ACC112 (cell line): ENCODE data around the gene SPSB1.

ENCODE experiments used
- H2AFZ ChIP-seq: fragments of 200-600 bp; sonication (generic); one replicate; pipeline ENCODE4 v1.6.0; 2017; ENCODE audit warnings: antibody characterized with exemption, low read length; ENCODE audit not compliant: unreplicated experiment
- H3K27ac ChIP-seq: fragments of 200-600 bp; sonication (generic); 2 replicates; pipeline ENCODE4 v1.5.1; 2014; ENCODE audit warnings: low read depth, mild to moderate bottlenecking, antibody characterized with exemption, low read length, moderate library complexity
- H3K27me3 ChIP-seq: fragments of 200-600 bp; sonication (generic); 2 replicates; pipeline ENCODE4 v1.6.1; 2014; ENCODE audit warnings: mild to moderate bottlenecking, antibody characterized with exemption, low read length, moderate library complexity, mixed read lengths; ENCODE audit not compliant: insufficient read depth
- H3K36me3 ChIP-seq: fragments of 200-600 bp; sonication (generic); 2 replicates; pipeline ENCODE4 v1.6.1; 2016; ENCODE audit warnings: mild to moderate bottlenecking, antibody characterized with exemption, low read length, moderate library complexity, mixed read lengths; ENCODE audit not compliant: insufficient read depth
- H3K4me1 ChIP-seq: fragments of 200-600 bp; sonication (generic); one replicate; pipeline ENCODE4 v1.6.1; 2016; ENCODE audit warnings: low read length, mixed read lengths; ENCODE audit not compliant: insufficient read depth, unreplicated experiment, control insufficient read depth
- H3K4me3 ChIP-seq: fragments of 200-600 bp; sonication (generic); 2 replicates; pipeline ENCODE4 v1.5.1; 2014; ENCODE audit warnings: mild to moderate bottlenecking, low read depth, low read length
- H3K79me2 ChIP-seq: fragments of 200-600 bp; sonication (generic); one replicate; pipeline ENCODE4 v1.6.0; 2016; ENCODE audit warnings: low read length; ENCODE audit not compliant: control insufficient read depth, unreplicated experiment, insufficient read depth

The SPSB1 gene

DNA sequence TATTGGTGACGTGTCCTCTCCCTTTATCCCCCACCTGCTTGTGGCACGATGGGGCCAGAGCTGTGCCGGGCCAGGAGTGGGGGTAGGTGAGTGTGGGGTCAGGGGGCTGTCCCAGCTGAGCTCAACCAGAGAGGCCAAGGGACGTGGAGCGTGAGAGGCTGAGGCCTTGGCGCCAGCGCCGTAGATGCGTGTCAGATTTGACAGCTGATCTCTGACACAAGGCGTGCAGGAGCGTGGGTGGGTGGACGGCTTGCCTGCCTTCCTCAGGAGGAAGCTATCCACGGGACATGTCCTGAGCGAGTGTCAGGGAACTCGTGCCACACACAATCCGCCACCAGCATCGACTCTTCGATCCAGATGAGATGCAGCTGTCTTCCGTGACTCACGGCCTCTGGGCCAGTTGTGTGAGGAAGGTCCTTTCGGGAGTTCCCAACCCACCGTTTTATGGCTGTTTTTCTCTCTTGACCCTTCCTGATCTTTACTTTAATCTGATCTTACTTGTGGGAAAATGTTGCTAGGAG, 56.7 kb downstream of the SPSB1 start:
- no peak overlapping the region for H3K4me3 ChIP-seq
- H3K27ac ChIP-seq = no peak overlapping the region
- H3K4me1 ChIP-seq = peaks cover 13% of the 10 kb centered on the region
- peaks cover 38% of the 10 kb centered on the region for H3K79me2 ChIP-seq
- H3K27me3 ChIP-seq = no peaks in the 10 kb centered on the region
- no peaks in the 10 kb centered on the region for H3K36me3 ChIP-seq
- H2AFZ ChIP-seq = no peak overlapping the region

DNA sequence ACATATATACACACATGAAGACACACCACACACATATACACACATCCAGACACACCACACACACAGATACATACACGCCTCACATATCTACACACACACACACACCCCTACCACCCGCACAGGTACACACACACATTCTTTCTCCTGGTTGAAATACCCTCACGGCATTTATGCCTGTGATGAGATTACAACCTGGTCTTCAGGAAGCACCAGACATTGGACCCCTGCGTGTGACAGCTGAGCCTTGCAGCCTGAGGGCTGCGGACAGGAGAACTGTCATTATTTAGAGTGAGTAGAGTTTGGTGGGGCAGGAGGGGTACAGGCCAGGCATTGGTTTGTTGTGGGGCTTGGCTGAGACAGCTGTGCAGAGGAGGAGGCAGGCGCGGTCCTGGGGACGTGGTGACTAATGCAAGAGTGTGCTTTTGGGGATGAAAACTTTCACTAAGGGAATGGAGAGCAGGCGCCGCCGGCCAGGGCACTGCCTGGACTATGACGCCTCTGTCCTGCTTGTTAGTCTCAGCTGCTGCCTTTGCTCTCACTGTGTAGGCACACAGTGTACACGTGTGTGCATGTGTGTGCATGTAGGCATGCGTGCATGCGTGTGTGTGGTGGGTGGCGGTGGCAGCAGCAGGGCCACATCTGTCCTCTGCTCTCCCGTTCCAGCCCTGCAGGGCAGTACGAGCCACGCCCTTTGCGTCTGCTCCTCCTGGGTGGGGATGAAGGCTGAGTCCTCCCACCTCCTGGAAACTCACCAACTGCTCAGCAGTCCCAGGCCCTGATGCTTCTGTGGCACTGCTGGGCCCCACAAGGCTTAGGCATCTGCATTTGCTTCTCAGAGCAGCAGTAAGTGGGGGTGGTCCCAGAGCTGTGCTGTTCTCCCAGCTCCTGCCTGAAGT, 57.6 kb downstream of the SPSB1 start:
- no peaks in the 10 kb centered on the region for H3K27me3 ChIP-seq
- H3K27ac ChIP-seq = no peak overlapping the region
- no peak overlapping the region for H2AFZ ChIP-seq
- H3K36me3 ChIP-seq = peaks cover under 1% of the 10 kb centered on the region; the same call in 1 of the 2 replicates
- H3K4me1 ChIP-seq = peaks cover 13% of the 10 kb centered on the region
- H3K4me3 ChIP-seq = 0 out of 2 replicates have a peak overlapping the region, but pooled peaks have one; percentile 14
- H3K79me2 ChIP-seq = peaks cover 37% of the 10 kb centered on the region

GRCh38 chr1:9350960-9351359, 58.3 kb downstream of the SPSB1 start:
- no peak overlapping the region for H3K27ac ChIP-seq
- peaks cover 32% of the 10 kb centered on the region for H3K79me2 ChIP-seq
- no peaks in the 10 kb centered on the region for H3K27me3 ChIP-seq
- H2AFZ ChIP-seq = no peak overlapping the region
- H3K4me3 ChIP-seq = no peak overlapping the region
- H3K4me1 ChIP-seq = peaks cover 13% of the 10 kb centered on the region
- H3K36me3 ChIP-seq = peaks cover 7% of the 10 kb centered on the region; the same call in 1 of the 2 replicates

GRCh38 chr1:9351654-9352271, 59.1 kb downstream of the SPSB1 start:
- no peaks in the 10 kb centered on the region for H3K27me3 ChIP-seq
- peaks cover 13% of the 10 kb centered on the region for H3K4me1 ChIP-seq
- peaks cover 12% of the 10 kb centered on the region; the same call in 1 of the 2 replicates for H3K36me3 ChIP-seq
- no peak overlapping the region for H3K4me3 ChIP-seq
- peaks cover 34% of the 10 kb centered on the region for H3K79me2 ChIP-seq
- no peak overlapping the region for H3K27ac ChIP-seq
- H2AFZ ChIP-seq = no peak overlapping the region

DNA sequence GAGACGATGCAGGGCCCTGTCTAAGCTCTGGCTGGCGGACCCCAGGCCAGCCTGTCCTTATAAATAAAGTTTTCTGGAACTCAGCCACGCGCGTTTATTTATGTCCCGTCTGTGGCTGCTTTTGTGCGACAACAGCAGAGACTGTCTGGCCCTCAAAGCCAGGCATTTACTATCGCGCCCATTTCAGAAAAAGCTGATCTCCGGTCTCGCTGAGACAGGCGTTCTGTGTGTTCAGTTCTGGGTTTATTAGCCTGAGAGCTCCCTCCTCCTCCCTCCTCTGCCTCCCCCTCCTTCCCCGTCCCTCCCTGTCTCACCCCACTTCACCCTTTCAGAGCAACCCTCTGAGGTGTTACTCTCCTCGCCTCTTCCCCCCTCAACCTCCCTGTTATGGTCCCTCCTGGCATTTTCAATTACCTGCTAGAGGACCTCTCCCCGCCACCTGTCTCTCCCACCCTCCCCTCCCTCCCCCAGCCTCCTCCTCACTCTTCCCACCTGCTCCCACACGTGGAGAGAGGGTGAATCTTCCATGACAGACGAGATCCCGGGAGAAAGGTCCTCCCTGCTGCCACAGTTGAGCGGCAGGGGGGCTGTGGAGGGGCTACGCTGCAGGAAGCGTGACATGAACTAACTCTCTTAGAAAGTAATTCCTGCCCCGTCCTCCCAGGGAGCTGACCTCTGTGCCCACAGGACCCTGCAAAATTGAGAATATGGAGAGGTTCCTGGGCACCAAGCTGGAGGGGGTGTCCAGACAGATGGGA, 59.9 kb downstream of the SPSB1 start:
- H3K27me3 ChIP-seq = no peaks in the 10 kb centered on the region
- no peak overlapping the region for H3K4me3 ChIP-seq
- H3K4me1 ChIP-seq = peaks cover 13% of the 10 kb centered on the region
- H3K79me2 ChIP-seq = peaks cover 31% of the 10 kb centered on the region
- H2AFZ ChIP-seq = no peak overlapping the region
- peaks cover 12% of the 10 kb centered on the region; the same call in 1 of the 2 replicates for H3K36me3 ChIP-seq
- H3K27ac ChIP-seq = no peak overlapping the region

DNA sequence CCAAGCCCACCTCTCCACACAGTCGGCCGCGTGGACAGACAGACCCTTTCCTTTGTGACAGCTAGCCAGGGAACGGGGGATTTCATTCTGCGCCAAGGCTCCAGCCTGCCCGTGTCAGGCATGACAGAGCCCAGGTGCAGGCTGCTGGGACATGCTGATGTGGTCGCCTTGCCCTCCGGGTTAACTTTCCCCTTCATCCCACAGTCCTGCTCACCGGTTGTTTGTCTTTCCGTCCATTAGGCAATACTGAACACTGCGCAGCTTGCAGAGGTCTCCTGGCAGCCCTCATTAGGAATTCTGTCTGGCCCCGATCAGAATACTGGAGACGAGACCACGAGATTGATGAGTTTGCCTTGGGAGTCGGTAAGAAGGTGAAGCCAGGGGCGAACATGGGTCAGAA, 62.8 kb downstream of the SPSB1 start:
- peaks cover 26% of the 10 kb centered on the region for H3K79me2 ChIP-seq
- no peak overlapping the region for H2AFZ ChIP-seq
- H3K27me3 ChIP-seq = no peaks in the 10 kb centered on the region
- H3K36me3 ChIP-seq = peaks cover 12% of the 10 kb centered on the region; the same call in 1 of the 2 replicates
- H3K4me3 ChIP-seq = no peak overlapping the region
- H3K4me1 ChIP-seq = peaks cover 4% of the 10 kb centered on the region
- no peak overlapping the region for H3K27ac ChIP-seq

GRCh38 chr1:9356021-9356420, 63.3 kb downstream of the SPSB1 start:
- Histone ChIP-seq H2AFZ (no peak overlapping the region), H3K36me3 (peaks cover 12% of the 10 kb centered on the region; the same call in 1 of the 2 replicates), H3K4me3 (no peak overlapping the region), H3K27me3 (no peaks in the 10 kb centered on the region), H3K4me1 (no peaks in the 10 kb centered on the region), H3K27ac (no peak overlapping the region), H3K79me2 (peaks cover 21% of the 10 kb centered on the region)

DNA sequence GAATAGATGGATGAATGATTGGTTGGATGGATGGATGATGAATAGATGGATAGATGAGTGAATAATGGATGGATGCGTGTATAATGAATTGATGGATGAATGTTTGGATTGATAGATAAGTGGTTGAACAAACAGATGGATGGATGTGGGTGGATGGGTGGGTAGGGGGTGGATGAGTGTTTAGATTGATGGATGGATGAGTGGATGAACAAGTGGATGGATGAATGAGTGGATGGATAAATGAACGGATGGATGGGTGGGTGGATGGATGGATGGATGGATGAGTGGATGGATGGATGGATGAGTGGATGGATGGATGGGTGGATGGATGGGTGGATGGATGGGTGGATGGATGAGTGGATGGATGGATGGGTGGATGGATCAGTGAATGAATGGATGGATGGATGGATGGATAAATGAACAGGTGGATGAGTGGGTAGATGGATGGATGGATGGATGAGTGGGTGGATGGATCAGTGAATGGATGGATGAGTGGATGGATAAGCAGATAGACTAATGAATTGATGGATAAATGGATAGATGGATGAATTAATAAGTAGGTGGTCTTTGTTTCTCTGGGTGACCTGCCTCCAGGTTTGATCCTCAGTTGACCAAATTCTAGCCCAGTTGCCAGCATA, 64.3 kb downstream of the SPSB1 start:
- no peaks in the 10 kb centered on the region for H3K27me3 ChIP-seq
- H3K79me2 ChIP-seq = peaks cover 21% of the 10 kb centered on the region
- H3K27ac ChIP-seq = no peak overlapping the region
- no peak overlapping the region for H2AFZ ChIP-seq
- no peak overlapping the region for H3K4me3 ChIP-seq
- no peaks in the 10 kb centered on the region for H3K4me1 ChIP-seq
- H3K36me3 ChIP-seq = peaks cover 12% of the 10 kb centered on the region; the same call in 1 of the 2 replicates

GRCh38 chr1:9357958-9358357, 65.3 kb downstream of the SPSB1 start:
- peaks cover 21% of the 10 kb centered on the region for H3K79me2 ChIP-seq
- no peak overlapping the region for H3K4me3 ChIP-seq
- no peak overlapping the region for H3K27ac ChIP-seq
- H3K27me3 ChIP-seq = no peaks in the 10 kb centered on the region
- no peaks in the 10 kb centered on the region for H3K4me1 ChIP-seq
- peaks cover 12% of the 10 kb centered on the region; the same call in 1 of the 2 replicates for H3K36me3 ChIP-seq
- no peak overlapping the region for H2AFZ ChIP-seq
